BE2C (cell line): ENCODE data around the gene CYP39A1.
A peak's percentile ranks its signal among the peaks of the same experiment; 100 is the strongest.

Experiments
- DNase-seq: peaks from one replicate; pipeline ENCODE4 v3.0.0-alpha.2; 2020
- H3K27me3 ChIP-seq: fragments of 250-450 bp; sonication (Bioruptor Pico); 2 replicates; pipeline ENCODE4 v1.5.1; 2020; ENCODE audit warnings: mild to moderate bottlenecking
- H3K36me3 ChIP-seq: fragments of 250-450 bp; sonication (Bioruptor Pico); 2 replicates; pipeline ENCODE4 v1.5.1; 2020; ENCODE audit warnings: mild to moderate bottlenecking
- H3K4me1 ChIP-seq: fragments of 250-450 bp; sonication (Bioruptor Pico); 2 replicates; pipeline ENCODE4 v1.5.1; 2020
- H3K4me3 ChIP-seq: 2 replicates; pipeline ENCODE4 v1.5.1; 2011; ENCODE audit warnings: low read depth, low read length
- H3K9me3 ChIP-seq: fragments of 250-450 bp; sonication (Bioruptor Pico); 2 replicates; pipeline ENCODE4 v1.5.1; 2020
- CTCF ChIP-seq: IDR thresholded peaks from 2 replicates; pipeline ENCODE4 v1.5.1; 2012; ENCODE audit warnings: mild to moderate bottlenecking, low read depth, low read length

The CYP39A1 gene

GRCh38 chr6:46632053-46632452, 20.6 kb downstream of the CYP39A1 start:
- Histone ChIP-seq H3K27me3 (no peaks in the 10 kb centered on the region), H3K36me3 (no peaks in the 10 kb centered on the region), H3K4me1 (no peaks in the 10 kb centered on the region), H3K9me3 (no peaks in the 10 kb centered on the region), H3K4me3 (no peak overlapping the region)
- DNase-seq = no peak
- no peak for TF ChIP-seq CTCF

- Histone ChIP-seq H3K27me3 (no peaks in the 10 kb centered on the region), H3K4me1 (no peaks in the 10 kb centered on the region), H3K4me3 (no peak overlapping the region), H3K36me3 (no peaks in the 10 kb centered on the region), H3K9me3 (no peaks in the 10 kb centered on the region)
- no peak for TF ChIP-seq CTCF
- DNase-seq = no peak
Observed at GRCh38 chr6:46629691-46630090, 22.9 kb downstream of the CYP39A1 start.

- Histone ChIP-seq H3K4me1 (no peaks in the 10 kb centered on the region), H3K9me3 (no peaks in the 10 kb centered on the region)
Observed at GRCh38 chr6:46628976-46629375, 23.6 kb downstream of the CYP39A1 start.

GRCh38 chr6:46628498-46628897, 24.1 kb downstream of the CYP39A1 start:
- no peak for DNase-seq

More at GRCh38 chr6:46628976-46629375, 23.6 kb downstream of the CYP39A1 start:
- no peak for TF ChIP-seq CTCF
- Histone ChIP-seq H3K27me3 (no peaks in the 10 kb centered on the region), H3K36me3 (no peaks in the 10 kb centered on the region), H3K4me3 (no peak overlapping the region)
- DNase-seq = no peak

GRCh38 chr6:46626976-46627375, 25.6 kb downstream of the CYP39A1 start:
- Histone ChIP-seq H3K36me3 (no peaks in the 10 kb centered on the region), H3K4me3 (no peak overlapping the region), H3K27me3 (no peaks in the 10 kb centered on the region), H3K9me3 (no peaks in the 10 kb centered on the region), H3K4me1 (no peaks in the 10 kb centered on the region)
- DNase-seq = no peak
- TF ChIP-seq CTCF = no peak

More at GRCh38 chr6:46628498-46628897, 24.1 kb downstream of the CYP39A1 start:
- Histone ChIP-seq H3K9me3 (no peaks in the 10 kb centered on the region), H3K36me3 (no peaks in the 10 kb centered on the region), H3K4me1 (no peaks in the 10 kb centered on the region), H3K4me3 (no peak overlapping the region), H3K27me3 (no peaks in the 10 kb centered on the region)
- no peak for TF ChIP-seq CTCF

- no peak for DNase-seq
- Histone ChIP-seq H3K9me3 (no peaks in the 10 kb centered on the region), H3K36me3 (no peaks in the 10 kb centered on the region), H3K4me1 (no peaks in the 10 kb centered on the region), H3K27me3 (no peaks in the 10 kb centered on the region), H3K4me3 (no peak overlapping the region)
- TF ChIP-seq CTCF = peak; percentile 51
Observed at GRCh38 chr6:46626228-46626909, 26.2 kb downstream of the CYP39A1 start.
